Endothelial cell of umbilical vein (primary cell): Measurements from ENCODE around the gene CAPN5. TPM values are rescaled to one million over a fixed set of nuclear protein-coding genes. Genes with fewer than 3 reads are reported as not detected.

Experiments used
- BruUV-seq: library from RNA; stranded (reverse); fragments of 400-500 nt; replicated peaks from 2 replicates; lab custom pipeline; 2021; lab: Mats Ljungman, UMichigan
- CTCF ChIA-PET: fragments of 300-600, 350-600 bp; sonication (Branson Sonifier 250); formaldehyde crosslinking; loops from one replicate; lab custom pipeline; 2021; ENCODE audit warnings: antibody characterized with exemption, inconsistent platforms; lab: Charles Lee
- POLR2A ChIA-PET: fragments of 300-600, 350-600 bp; sonication (Branson Sonifier 250); formaldehyde crosslinking; loops from one replicate; lab custom pipeline; 2021; ENCODE audit warnings: antibody characterized with exemption, inconsistent platforms; lab: Charles Lee
- DNase-seq: peaks from one replicate; pipeline ENCODE4 v3.0.0-alpha.2; 2011; ENCODE audit warnings: low read depth, low spot score
- FAIRE-seq: peaks from 2 replicates; lab custom pipeline; 2011; peaks lifted over from hg19 to GRCh38; lab: Jason Lieb, UNC
- H2AFZ ChIP-seq: 2 replicates; pipeline ENCODE4 v1.6.0; 2012; ENCODE audit warnings: low read depth, low read length, control low read depth, inconsistent platforms
- H3K27ac ChIP-seq: 2 replicates; pipeline ENCODE4 v1.5.1; 2011; ENCODE audit warnings: low read depth, mild to moderate bottlenecking, control low read depth, low read length, moderate library complexity; ENCODE audit not compliant: insufficient read depth
- H3K27me3 ChIP-seq, 2 experiments: 2 replicates each; pipeline versions ENCODE4 v1.6.0 to v1.6.1; 2011; ENCODE audit warnings: low read length in 2 of 2, mixed read lengths in 1 of 2; ENCODE audit not compliant: control insufficient read depth in 2 of 2, insufficient read depth in 2 of 2
- H3K36me3 ChIP-seq, 2 experiments: 2 replicates in 1 of 2; 3 replicates in 1 of 2; pipeline ENCODE4 v1.5.1; 2011; ENCODE audit warnings: low read length in 2 of 2, mild to moderate bottlenecking in 1 of 2, moderate library complexity in 1 of 2; ENCODE audit not compliant: control insufficient read depth in 2 of 2, insufficient read depth in 2 of 2; ENCODE audit errors: extremely low read depth in 1 of 2
- H3K4me1 ChIP-seq: 3 replicates; pipeline ENCODE4 v1.5.1; 2011; ENCODE audit warnings: mild to moderate bottlenecking, low read length; ENCODE audit not compliant: control insufficient read depth, insufficient read depth; ENCODE audit errors: extremely low read depth
- H3K4me2 ChIP-seq: 2 replicates; pipeline ENCODE4 v1.6.1; 2011; ENCODE audit warnings: low read length, control low read depth, mixed read lengths; ENCODE audit not compliant: insufficient read depth
- H3K4me3 ChIP-seq, 3 experiments: fragments of 200-600 bp in 1 of 3; sonication (generic), shearing (Covaris generic) in 1 of 3; replicated peaks in 1 of 3; 2 replicates each; pipeline ENCODE4 v1.5.1; 2011 to 2016; ENCODE audit warnings: control low read depth in 3 of 3, low read length in 3 of 3, mild to moderate bottlenecking in 2 of 3, inconsistent platforms in 1 of 3, low read depth in 1 of 3, moderate library complexity in 1 of 3; ENCODE audit not compliant: insufficient read depth in 1 of 3
- H3K79me2 ChIP-seq: 2 replicates; pipeline ENCODE4 v1.6.0; 2012; ENCODE audit warnings: low read length, inconsistent platforms; ENCODE audit not compliant: control insufficient read depth, insufficient read depth
- H3K9ac ChIP-seq: replicated peaks from 2 replicates; pipeline ENCODE3; 2011; ENCODE audit warnings: low read length, control low read depth; ENCODE audit not compliant: insufficient read depth; ENCODE audit errors: extremely low read depth
- H3K9me1 ChIP-seq: replicated peaks from 3 replicates; pipeline ENCODE4 v1.6.0; 2011; ENCODE audit warnings: mild to moderate bottlenecking, low read length; ENCODE audit not compliant: control insufficient read depth, insufficient read depth; ENCODE audit errors: extremely low read depth
- H3K9me3 ChIP-seq: replicated peaks from 2 replicates; pipeline ENCODE4 v1.5.1; 2012; ENCODE audit warnings: low read length, inconsistent platforms; ENCODE audit not compliant: control insufficient read depth, insufficient read depth
- H4K20me1 ChIP-seq: replicated peaks from 2 replicates; pipeline ENCODE3; 2011; ENCODE audit warnings: mild to moderate bottlenecking, low read length; ENCODE audit not compliant: control insufficient read depth, insufficient read depth; ENCODE audit errors: extremely low read depth
- CTCF ChIP-seq, 2 donors: IDR thresholded peaks; 1 replicate in 1 of 2; 2 replicates in 1 of 2; pipeline ENCODE4 v1.5.1; 2011; ENCODE audit warnings: low read length in 2 of 2, mild to moderate bottlenecking in 2 of 2, moderate library complexity in 2 of 2, control low read depth in 1 of 2, inconsistent platforms in 1 of 2, low read depth in 1 of 2; ENCODE audit not compliant: insufficient read depth in 1 of 2; ENCODE audit errors: extremely low read depth in 1 of 2
- EZH2 ChIP-seq: IDR thresholded peaks from 2 replicates; pipeline ENCODE4 v1.6.1; 2012; ENCODE audit warnings: borderline replicate concordance, low read depth, mild to moderate bottlenecking, moderate library complexity, low read length, inconsistent platforms; ENCODE audit not compliant: severe bottlenecking
- FOS ChIP-seq: IDR thresholded peaks from 2 replicates; pipeline ENCODE4 v1.6.1; 2011; ENCODE audit warnings: mild to moderate bottlenecking, low read length, moderate library complexity, borderline replicate concordance; ENCODE audit not compliant: insufficient read depth
- GATA2 ChIP-seq: IDR thresholded peaks from 2 replicates; pipeline ENCODE4 v1.7.0; 2011; ENCODE audit warnings: low read depth, mild to moderate bottlenecking, moderate library complexity, mixed read lengths, low read length; ENCODE audit not compliant: insufficient read length, insufficient read depth
- JUN ChIP-seq: IDR thresholded peaks from 2 replicates; pipeline ENCODE4 v1.6.1; 2011; ENCODE audit warnings: borderline replicate concordance, low read depth; ENCODE audit not compliant: insufficient read length, insufficient read depth
- MYC ChIP-seq: IDR thresholded peaks from one replicate; pipeline ENCODE4 v1.6.1; 2011; ENCODE audit warnings: mild to moderate bottlenecking, low read depth, low read length
- POLR2A ChIP-seq: IDR thresholded peaks from 2 replicates; pipeline ENCODE4 v1.6.1; 2012; ENCODE audit warnings: low read depth, mild to moderate bottlenecking, control low read depth, low read length
- POLR2AphosphoS5 ChIP-seq: IDR thresholded peaks from 2 replicates; pipeline ENCODE4 v1.6.1; 2012; ENCODE audit warnings: low read depth, mild to moderate bottlenecking, control low read depth, low read length, moderate library complexity; ENCODE audit not compliant: insufficient read depth
- dilution Hi-C: fragments of 300-500 bp; cut with MboI; formaldehyde crosslinking; loops from one replicate; pipeline ENCODE4 v1.15.0; 2019; ENCODE audit warnings: low sequenced_read_pairs; ENCODE audit not compliant: extremely low pct_ligation_motif_present
- intact Hi-C: fragments of 100-400 bp; cut with micrococcal nuclease; formaldehyde crosslinking; loops from one replicate; pipeline ENCODE4 v1.10.0; 2022
- polyA plus RNA-seq, 4 experiments: library from polyadenylated mRNA; depleted of rRNA in 3 of 4; stranded (reverse) in 3 of 4; unstranded in 1 of 4; fragments of >200 nt; gene quantifications; 2 replicates each; pipeline versions ENCODE4 v1.2.1 to v1.2.3, GENCODE V29; 2011 to 2012; ENCODE audit warnings: missing spikeins in 1 of 4
- total RNA-seq: library from RNA; stranded (reverse); gene quantifications from 2 replicates; pipeline ENCODE4 v1.2.3, GENCODE V29; 2021
- TF ChIP-seq, protein P1 (sequence below): IDR thresholded peaks from 2 replicates; pipeline ENCODE4 v1.6.1; 2011; ENCODE audit not compliant: insufficient read depth, insufficient read length

The CAPN5 gene
- total and polyA plus RNA-seq, 2 donors (not counting 3 experiments of a cell fraction or from before 2014, with no cell fraction given) = 15.0 to 17.0 TPM

- no peak overlapping the region for H3K4me2 ChIP-seq
- TF ChIP-seq JUN (no peak), GATA2 (no peak), EZH2 (no peak), POLR2A (no peak), CTCF (IDR thresholded peaks at IDR 0.05; ENCODE audit: extremely low read depth in 1 of 2, insufficient read depth in 1 of 2, low read depth in 1 of 2, low read length in 2 of 2) (no peak), POLR2AphosphoS5 (no peak), FOS (no peak), MYC (no peak)
- TF ChIP-seq, protein P1, sequence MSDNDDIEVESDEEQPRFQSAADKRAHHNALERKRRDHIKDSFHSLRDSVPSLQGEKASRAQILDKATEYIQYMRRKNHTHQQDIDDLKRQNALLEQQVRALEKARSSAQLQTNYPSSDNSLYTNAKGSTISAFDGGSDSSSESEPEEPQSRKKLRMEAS = no peak
- no peaks in the 10 kb centered on the region for H3K9me3 ChIP-seq
- ChIA-PET CTCF (interaction anchor here (1.0 to 1.9 kb wide), 2 partner anchors 21 to 400 kb away, joined by 3 to 13 read pairs; no protein-coding TSS in a partner anchor), POLR2A (no interaction called here)
- intact Hi-C loops (no loop called here), dilution Hi-C loops (no loop called here)
- no peaks in the 10 kb centered on the region for H4K20me1 ChIP-seq
- no peaks in the 10 kb centered on the region for H3K9me1 ChIP-seq
- H3K9ac ChIP-seq = no peak overlapping the region
- no peaks in the 10 kb centered on the region for H3K79me2 ChIP-seq
- peaks cover 0 to 3% of the 10 kb centered on the region in 2 experiments for H3K27me3 ChIP-seq
- BruUV-seq = no TSS peak
- H3K4me1 ChIP-seq = no peaks in the 10 kb centered on the region
- DNase-seq (no peak), FAIRE-seq (no peak)
- H2AFZ ChIP-seq = no peak overlapping the region
- H3K27ac ChIP-seq = no peak overlapping the region
- H3K4me3 ChIP-seq = no peak overlapping the region
- no peaks in the 10 kb centered on the region for H3K36me3 ChIP-seq
Observed at GRCh38 chr11:77147668-77148321, 81.0 kb downstream of the CAPN5 start.
